Stimulated activated CD4-positive, alpha-beta T cell treated with anti-CD3 and anti-CD28 coated beads, Interleukin-15, amount 100 ng/mL, for 1 hour (primary cell): Measurements from ENCODE around the gene APBB3.

ENCODE experiments used
- DNase-seq, 2 donors: peaks; one replicate each; pipeline ENCODE4 v3.0.0-alpha.2; 2020; ENCODE audit warnings: low read depth in 1 of 2, low spot score in 1 of 2

The APBB3 gene

DNA sequence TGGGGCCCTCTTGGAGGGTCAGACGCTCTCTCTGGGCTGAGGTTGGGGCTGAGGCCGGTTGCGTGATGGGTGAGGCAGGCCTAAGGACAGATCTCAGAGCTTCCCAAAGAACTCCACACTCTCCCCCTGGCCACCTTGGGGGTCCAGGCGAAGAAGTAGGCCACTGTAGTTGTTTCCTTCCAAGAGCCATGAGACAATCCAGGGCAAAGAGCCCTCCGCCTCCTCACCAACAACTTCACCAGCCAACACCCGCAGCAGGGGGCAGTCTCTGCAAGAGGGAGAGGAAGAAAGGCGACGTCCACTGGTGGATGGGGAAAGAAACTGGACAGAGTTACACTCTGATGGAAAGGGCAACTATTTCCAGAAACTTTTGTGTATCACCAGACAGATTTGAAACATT lies 10.9 kb upstream of the APBB3 start:
- DNase-seq: no peak

DNA sequence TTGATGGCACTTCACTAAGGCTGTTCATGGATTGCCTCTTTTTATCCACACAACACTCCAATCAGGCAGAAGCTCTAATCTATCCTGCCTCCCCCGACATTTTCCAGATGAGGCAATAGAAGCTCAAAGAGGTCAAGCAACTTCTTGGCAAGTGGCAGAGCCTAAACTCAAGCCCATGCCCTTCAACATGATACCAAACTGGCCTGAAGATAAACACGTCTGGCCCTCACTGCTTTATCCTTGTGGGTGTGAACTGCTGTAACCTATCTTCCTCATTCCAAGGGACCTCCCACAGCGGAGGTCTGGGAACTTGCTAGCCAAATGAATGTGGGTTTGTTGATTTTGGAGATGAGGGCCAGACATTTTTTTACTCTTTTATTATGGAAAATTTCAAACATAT lies 9.8 kb upstream of the APBB3 start:
- no peak for DNase-seq

GRCh38 chr5:140573683-140574082 lies 9.3 kb upstream of the APBB3 start:
- DNase-seq: no peak

DNA sequence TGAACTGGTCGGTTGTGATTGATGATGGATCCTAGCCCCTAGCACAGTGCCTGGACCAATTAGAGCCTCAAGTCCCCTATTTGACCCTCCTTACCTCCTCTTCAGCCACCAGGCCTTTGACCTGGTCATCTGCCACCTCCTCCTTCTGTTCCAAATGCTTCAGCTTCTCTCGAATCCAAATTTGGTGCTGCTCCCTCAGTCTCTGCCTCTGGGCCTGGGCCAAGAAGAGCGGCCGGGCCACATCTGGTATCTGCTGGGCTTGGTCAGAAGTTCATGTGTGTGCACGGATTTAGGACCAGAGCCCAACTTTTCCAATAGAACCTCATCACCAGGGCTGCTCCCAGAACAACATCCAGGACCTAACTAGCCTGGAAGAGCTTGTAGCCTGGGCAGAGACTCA lies 6.7 kb upstream of the APBB3 start:
- no peak for DNase-seq

- DNase-seq: no peak
Observed at GRCh38 chr5:140570488-140570887, 6.1 kb upstream of the APBB3 start.

GRCh38 chr5:140570058-140570457 lies 5.7 kb upstream of the APBB3 start:
- no peak for DNase-seq

GRCh38 chr5:140569197-140569596 lies 4.8 kb upstream of the APBB3 start:
- DNase-seq: no peak

GRCh38 chr5:140568443-140569063 lies 4.2 kb upstream of the APBB3 start:
- DNase-seq: no peak

- no peak for DNase-seq
Observed at GRCh38 chr5:140567871-140568270, 3.5 kb upstream of the APBB3 start.

DNA sequence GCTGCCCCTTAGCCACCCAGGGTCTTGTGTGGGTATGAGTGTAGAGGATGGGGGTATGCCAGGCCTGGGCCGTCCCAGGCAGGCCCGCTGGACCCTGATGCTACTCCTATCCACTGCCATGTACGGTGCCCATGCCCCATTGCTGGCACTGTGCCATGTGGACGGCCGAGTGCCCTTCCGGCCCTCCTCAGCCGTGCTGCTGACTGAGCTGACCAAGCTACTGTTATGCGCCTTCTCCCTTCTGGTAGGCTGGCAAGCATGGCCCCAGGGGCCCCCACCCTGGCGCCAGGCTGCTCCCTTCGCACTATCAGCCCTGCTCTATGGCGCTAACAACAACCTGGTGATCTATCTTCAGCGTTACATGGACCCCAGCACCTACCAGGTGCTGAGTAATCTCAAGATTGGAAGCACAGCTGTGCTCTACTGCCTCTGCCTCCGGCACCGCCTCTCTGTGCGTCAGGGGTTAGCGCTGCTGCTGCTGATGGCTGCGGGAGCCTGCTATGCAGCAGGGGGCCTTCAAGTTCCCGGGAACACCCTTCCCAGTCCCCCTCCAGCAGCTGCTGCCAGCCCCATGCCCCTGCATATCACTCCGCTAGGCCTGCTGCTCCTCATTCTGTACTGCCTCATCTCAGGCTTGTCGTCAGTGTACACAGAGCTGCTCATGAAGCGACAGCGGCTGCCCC lies 2.9 kb upstream of the APBB3 start:
- no peak for DNase-seq

DNA sequence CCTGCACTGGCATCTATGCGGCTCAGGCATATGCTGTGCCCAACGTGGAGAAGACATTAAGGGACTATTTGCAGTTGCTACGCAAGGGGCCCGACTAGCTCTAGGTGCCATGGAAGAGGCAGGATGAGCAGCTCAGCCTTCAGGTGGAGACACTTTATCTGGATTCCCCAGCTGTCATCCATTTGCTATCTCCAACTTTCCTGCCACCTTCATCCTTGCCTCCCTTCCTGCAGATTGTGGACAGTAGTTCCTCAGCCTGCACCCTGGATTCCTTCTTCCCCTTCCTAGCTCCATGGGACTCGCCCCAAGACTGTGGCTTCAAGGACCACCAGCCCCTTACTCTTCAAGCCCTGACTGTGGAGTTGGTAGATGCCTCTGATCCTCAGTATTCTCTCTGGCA lies 2.3 kb upstream of the APBB3 start:
- no peak for DNase-seq

- DNase-seq: no peak
Observed at GRCh38 chr5:140565780-140566095, 1.3 kb upstream of the APBB3 start.

GRCh38 chr5:140565024-140565779 lies 804 bp upstream of the APBB3 start:
- no peak for DNase-seq

GRCh38 chr5:140563596-140563995 lies 802 bp downstream of the APBB3 start:
- no peak for DNase-seq

GRCh38 chr5:140561753-140562523 lies 2.5 kb downstream of the APBB3 start:
- no peak for DNase-seq

GRCh38 chr5:140560227-140560626 lies 4.2 kb downstream of the APBB3 start:
- no peak for DNase-seq

DNA sequence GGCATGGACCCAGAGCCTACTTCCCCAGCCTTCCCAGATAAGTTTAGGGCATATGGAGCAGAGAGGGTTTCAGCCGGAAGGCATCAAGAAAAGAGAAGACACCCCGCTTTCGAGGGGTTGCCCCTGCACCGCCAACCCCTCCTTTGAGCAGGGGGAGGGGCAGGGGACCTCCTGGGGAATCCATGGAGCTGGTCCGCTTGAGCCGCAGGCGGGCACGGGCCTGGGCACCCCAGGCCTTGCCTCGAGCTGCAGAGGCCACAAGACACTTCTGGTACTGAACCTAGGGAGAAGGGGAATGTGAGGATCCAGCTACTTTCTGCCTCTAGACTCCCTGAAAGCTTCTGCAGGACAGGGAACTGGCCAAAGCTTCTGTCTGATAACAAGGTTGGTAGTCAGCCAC lies 5.9 kb downstream of the APBB3 start:
- no peak for DNase-seq

DNA sequence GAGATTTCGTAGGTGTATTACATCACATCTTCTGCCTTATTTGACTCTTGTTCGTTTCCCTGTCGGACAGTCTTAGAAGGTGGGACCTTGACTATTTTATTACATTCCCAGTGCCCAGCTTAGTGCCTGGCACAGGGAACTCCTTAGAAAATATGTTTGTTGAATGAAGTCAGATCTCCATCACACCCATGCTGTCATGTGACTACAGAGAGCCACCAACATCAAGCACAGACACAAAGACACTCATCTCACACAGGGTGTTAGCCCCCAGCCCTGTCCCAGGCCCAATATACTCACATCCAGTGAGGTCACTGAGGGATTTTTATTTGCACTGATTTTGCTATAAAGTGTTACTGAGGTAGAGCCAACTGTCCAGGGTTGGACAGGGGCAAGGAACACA lies 6.4 kb downstream of the APBB3 start:
- DNase-seq: no peak

DNA sequence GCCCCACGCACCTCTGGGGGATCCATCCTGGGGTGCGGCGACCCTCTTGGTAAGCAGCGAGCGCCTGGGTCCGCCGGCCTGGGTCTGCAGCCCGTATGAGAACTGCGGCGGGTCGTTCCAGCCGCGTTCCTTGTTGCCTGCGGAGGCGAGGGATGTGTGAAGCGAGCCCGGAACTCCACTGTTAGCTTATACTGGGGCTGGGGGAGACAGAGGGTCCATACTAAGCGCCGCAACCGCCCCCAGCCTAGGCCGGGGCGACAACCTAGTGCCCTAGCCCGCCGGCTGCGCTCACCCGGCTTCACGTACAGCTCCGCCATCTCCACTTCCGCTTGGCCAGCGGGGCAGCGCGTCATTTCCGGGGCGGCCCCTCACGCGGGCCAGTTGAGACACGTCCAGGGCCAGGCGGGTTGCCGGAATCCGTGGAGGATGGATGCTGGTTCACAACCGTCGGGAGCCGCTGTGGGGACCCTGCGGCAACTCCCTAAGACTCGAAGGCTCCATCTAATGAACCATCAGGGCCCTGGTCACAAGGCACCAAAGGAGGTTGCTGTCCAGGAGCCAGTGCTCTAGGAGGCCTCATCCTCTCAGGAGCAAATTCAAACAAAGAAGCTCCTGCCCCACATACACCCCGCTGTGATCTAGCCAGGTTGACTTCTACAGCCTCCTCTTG lies 7.1 kb downstream of the APBB3 start, which contains the start of gene SRA1:
TSS of gene SRA1 (minus strand) at position 338 of the 670 bp plus-strand sequence. CDS start at position 317, 21 bp downstream.
- DNase-seq: peak; percentile 58 to 77

- DNase-seq: no peak
Observed at GRCh38 chr5:140556438-140556837, 8.0 kb downstream of the APBB3 start.

GRCh38 chr5:140555747-140556312 lies 8.6 kb downstream of the APBB3 start:
- no peak for DNase-seq
